CD4-positive, alpha-beta memory T cell (primary cell): ENCODE data around the gene ATP11A. TPM values are rescaled to one million over a fixed set of nuclear protein-coding genes. Genes with fewer than 3 reads are reported as not detected.

ENCODE experiments used
- CTCF ChIA-PET: fragments of 350-600 bp; sonication (Branson Sonifier 250); formaldehyde crosslinking; loops from one replicate; lab custom pipeline; 2021; ENCODE audit warnings: inconsistent platforms; ENCODE audit not compliant: partially characterized antibody; lab: Charles Lee
- POLR2A ChIA-PET: fragments of 350-600 bp; sonication (Branson Sonifier 250); formaldehyde crosslinking; loops from one replicate; lab custom pipeline; 2021; ENCODE audit not compliant: partially characterized antibody; lab: Charles Lee
- DNase-seq, 5 donors: peaks; one replicate each; pipeline versions ENCODE4 v3.0.0 to v3.0.0-alpha.2; 2020 to 2022; ENCODE audit warnings: mixed read lengths in 1 of 5
- H3K27ac ChIP-seq: one replicate; pipeline ENCODE4 v1.7.0; 2013; ENCODE audit warnings: low read depth, low read length
- H3K27me3 ChIP-seq: 2 replicates; pipeline ENCODE4 v1.7.0; 2013; ENCODE audit warnings: mild to moderate bottlenecking, low read length, moderate library complexity; ENCODE audit not compliant: insufficient read depth
- H3K36me3 ChIP-seq: 2 replicates; pipeline ENCODE4 v1.7.0; 2013; ENCODE audit warnings: mild to moderate bottlenecking, low read length, moderate library complexity; ENCODE audit not compliant: insufficient read depth
- H3K4me1 ChIP-seq: 2 replicates; pipeline ENCODE4 v1.7.0; 2013; ENCODE audit warnings: mild to moderate bottlenecking, low read length, moderate library complexity; ENCODE audit not compliant: insufficient read depth
- H3K4me3 ChIP-seq, 2 donors: one replicate each; pipeline ENCODE4 v1.7.0; 2013; ENCODE audit warnings: low read length in 2 of 2, mild to moderate bottlenecking in 1 of 2
- H3K9me3 ChIP-seq, 2 donors: one replicate each; pipeline ENCODE4 v1.7.0; 2013; ENCODE audit warnings: low read length in 2 of 2, control low read depth in 1 of 2; ENCODE audit not compliant: control insufficient read depth in 1 of 2
- H3K27ac Mint-ChIP-seq, 7 donors: one replicate each; pipeline ENCODE4 v1.8.0; 2020 to 2021; ENCODE audit warnings: mixed read lengths in 7 of 7, mild to moderate bottlenecking in 6 of 7, inconsistent platforms in 3 of 7, moderate library complexity in 3 of 7
- H3K27me3 Mint-ChIP-seq, 2 donors: one replicate each; pipeline ENCODE4 v1.8.0; 2020 to 2021; ENCODE audit warnings: mixed read lengths in 2 of 2
- H3K36me3 Mint-ChIP-seq, 2 donors: one replicate each; pipeline ENCODE4 v1.8.0; 2020 to 2021; ENCODE audit warnings: mixed read lengths in 2 of 2, inconsistent platforms in 1 of 2, mild to moderate bottlenecking in 1 of 2
- H3K4me1 Mint-ChIP-seq, 4 donors: one replicate each; pipeline ENCODE4 v1.8.0; 2020 to 2021; ENCODE audit warnings: mixed read lengths in 4 of 4, mild to moderate bottlenecking in 1 of 4
- H3K4me3 Mint-ChIP-seq, 8 donors: one replicate each; pipeline ENCODE4 v1.8.0; 2020 to 2021; ENCODE audit warnings: mixed read lengths in 8 of 8, mild to moderate bottlenecking in 7 of 8, moderate library complexity in 6 of 8, inconsistent platforms in 3 of 8
- H3K9me3 Mint-ChIP-seq, 8 donors: one replicate each; pipeline ENCODE4 v1.8.0; 2020 to 2021; ENCODE audit warnings: mixed read lengths in 8 of 8, mild to moderate bottlenecking in 5 of 8, inconsistent platforms in 3 of 8, moderate library complexity in 1 of 8
- intact Hi-C: fragments of 100-400 bp; cut with micrococcal nuclease; formaldehyde crosslinking; loops from one replicate; pipeline ENCODE4 v1.15.1; 2023
- polyA plus RNA-seq, 2 donors: library from polyadenylated mRNA; unstranded; fragments of 300-500 nt; fragmentation: Illumina TruSeq; gene quantifications; one replicate each; pipeline ENCODE4 v1.2.3, GENCODE V29; 2021
- total RNA-seq, 2 experiments: library from RNA; stranded (reverse); gene quantifications; one replicate each; pipeline ENCODE4 v1.2.3, GENCODE V29; 2021

ATP11A gene
- total and polyA plus RNA-seq, 4 experiments from 2014 or later: 1.1 to 50.5 (median 30.7) TPM

DNA sequence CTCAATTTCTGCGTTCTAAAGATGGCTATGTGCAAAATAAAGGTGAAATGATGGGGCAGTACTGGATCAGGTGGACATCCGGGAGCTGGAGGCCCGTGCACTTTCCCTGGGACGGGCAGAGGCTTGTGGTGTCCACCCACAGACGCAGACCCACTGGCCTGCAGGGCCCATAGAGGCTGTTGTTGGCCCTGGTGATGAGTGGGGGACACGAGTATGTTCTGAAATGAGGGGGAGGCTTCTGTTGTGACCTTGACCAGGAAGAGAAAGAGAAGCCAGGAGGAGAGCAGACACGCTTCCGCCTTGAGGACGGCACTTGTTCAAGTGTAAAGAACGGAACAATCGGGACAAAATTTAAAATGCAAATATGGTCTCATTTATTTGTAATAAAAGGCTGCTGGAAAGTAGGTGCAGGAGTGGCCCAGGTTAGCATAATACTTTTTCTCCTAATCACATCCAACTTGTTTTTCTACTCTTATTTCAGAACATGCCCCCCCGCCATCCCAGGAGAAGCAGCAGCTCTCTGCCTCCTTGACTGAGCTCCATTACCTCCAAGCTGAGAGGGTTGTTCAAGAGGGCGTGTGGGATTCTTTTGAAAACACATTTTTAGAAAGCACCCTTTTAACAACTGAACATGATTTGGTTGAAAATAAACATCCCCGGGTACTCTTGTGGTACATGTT lies 27.1 kb downstream of the ATP11A start:
- POLR2A ChIA-PET: no interaction called here
- Histone ChIP-seq H3K36me3 (no peaks in the 10 kb centered on the region), H3K27ac (no peak overlapping the region), H3K4me1 (no peaks in the 10 kb centered on the region), H3K27me3 (no peaks in the 10 kb centered on the region), H3K9me3 (no peaks in the 10 kb centered on the region), H3K4me3 (no peak overlapping the region)
- intact Hi-C loops: no loop called here
- H3K9me3 Mint-ChIP-seq: no peaks in the 10 kb centered on the region
- H3K4me1 Mint-ChIP-seq: peaks cover 18 to 34% (median 24%) of the 10 kb centered on the region in 4 donors
- H3K27me3 Mint-ChIP-seq: no peaks in the 10 kb centered on the region
- H3K27ac Mint-ChIP-seq: peak overlapping the region in 3 of 7 donors; percentile 4 to 43 (median 42)
- H3K4me3 Mint-ChIP-seq: no peak overlapping the region
- DNase-seq: no peak
- H3K36me3 Mint-ChIP-seq: peaks cover 6 to 7% of the 10 kb centered on the region in 2 donors
- CTCF ChIA-PET: no interaction called here

DNA sequence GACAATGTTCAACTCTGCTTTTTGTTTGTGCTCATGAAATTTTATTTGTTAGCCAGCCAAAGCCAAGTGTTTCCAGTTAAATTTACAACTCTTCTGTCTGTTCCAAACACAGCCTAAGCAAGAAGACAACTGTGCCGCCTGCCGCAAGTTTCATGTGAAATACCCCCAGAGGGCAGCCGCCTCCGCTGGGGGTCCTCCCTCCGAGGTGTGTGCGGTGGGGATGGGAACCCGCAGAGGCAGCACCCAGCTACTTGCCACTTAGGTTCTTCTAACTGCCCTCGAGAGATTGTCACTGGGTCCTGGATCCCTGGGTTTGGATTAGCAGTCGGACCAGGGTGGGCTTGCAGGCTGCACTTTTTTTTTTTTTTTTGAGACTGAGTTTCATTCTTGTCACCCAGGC lies 28.5 kb downstream of the ATP11A start:
- H3K27ac Mint-ChIP-seq: no peak overlapping the region
- ChIA-PET POLR2A (no interaction called here), CTCF (no interaction called here)
- H3K9me3 ChIP-seq: no peaks in the 10 kb centered on the region
- no peaks in the 10 kb centered on the region for H3K27me3 ChIP-seq
- no peak overlapping the region for H3K4me3 ChIP-seq
- no peak for DNase-seq
- no peaks in the 10 kb centered on the region for H3K9me3 Mint-ChIP-seq
- intact Hi-C loops: no loop called here
- no peaks in the 10 kb centered on the region for H3K27me3 Mint-ChIP-seq
- no peaks in the 10 kb centered on the region for H3K36me3 ChIP-seq
- H3K36me3 Mint-ChIP-seq: peaks cover 6 to 7% of the 10 kb centered on the region in 2 donors
- H3K4me1 ChIP-seq: no peaks in the 10 kb centered on the region
- peaks cover 23 to 37% (median 29%) of the 10 kb centered on the region in 4 donors for H3K4me1 Mint-ChIP-seq
- no peak overlapping the region for H3K4me3 Mint-ChIP-seq
- H3K27ac ChIP-seq: no peak overlapping the region

DNA sequence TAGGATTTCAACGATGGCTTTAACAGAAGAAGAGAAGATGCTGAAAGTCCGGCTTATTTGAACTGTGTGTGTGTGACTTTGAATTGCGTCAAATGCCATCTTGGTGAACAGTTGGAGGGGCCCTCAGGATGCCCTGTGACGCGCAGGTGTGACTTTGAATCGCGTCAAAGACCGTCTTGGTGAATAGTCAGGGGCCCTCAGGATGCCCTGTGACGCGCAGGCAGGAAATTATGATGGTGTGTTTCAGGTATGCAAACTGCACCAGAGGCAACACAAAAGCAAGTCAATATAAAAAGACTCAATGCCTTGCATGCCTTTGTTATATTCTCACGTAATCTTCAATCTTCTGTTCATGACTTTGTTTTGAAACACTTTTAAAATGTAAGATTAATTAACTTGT lies 29.2 kb downstream of the ATP11A start:
- H3K27ac Mint-ChIP-seq: peak overlapping the region in 1 of 7 donors; percentile 38
- Histone ChIP-seq H3K27me3 (no peaks in the 10 kb centered on the region), H3K27ac (no peak overlapping the region), H3K9me3 (no peaks in the 10 kb centered on the region), H3K36me3 (no peaks in the 10 kb centered on the region), H3K4me3 (no peak overlapping the region), H3K4me1 (no peaks in the 10 kb centered on the region)
- no peak overlapping the region for H3K4me3 Mint-ChIP-seq
- ChIA-PET CTCF (no interaction called here), POLR2A (no interaction called here)
- intact Hi-C loops: no loop called here
- no peaks in the 10 kb centered on the region for H3K9me3 Mint-ChIP-seq
- no peak for DNase-seq
- H3K27me3 Mint-ChIP-seq: no peaks in the 10 kb centered on the region
- H3K4me1 Mint-ChIP-seq: peaks cover 26 to 44% (median 31%) of the 10 kb centered on the region in 4 donors
- peaks cover 6 to 7% of the 10 kb centered on the region in 2 donors for H3K36me3 Mint-ChIP-seq

DNA sequence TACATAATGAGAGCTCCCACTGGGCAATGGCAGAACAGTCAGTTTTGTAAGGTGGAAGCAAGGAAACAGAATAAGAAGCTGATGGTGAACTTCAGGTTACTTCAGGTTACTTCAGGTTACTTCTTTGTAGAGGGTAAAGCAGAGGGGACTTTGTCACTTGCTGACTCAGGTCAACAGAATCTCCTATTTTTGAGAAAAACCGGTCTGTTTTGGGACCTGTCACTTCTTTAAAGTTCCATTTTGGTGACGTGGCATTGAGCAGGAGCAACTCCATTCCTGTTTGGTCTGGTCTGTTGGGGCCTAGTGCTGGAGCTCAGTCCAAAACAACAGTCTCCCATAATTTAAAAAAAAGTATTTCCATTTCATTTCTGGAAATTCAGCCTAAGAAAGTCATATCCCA lies 29.7 kb downstream of the ATP11A start:
- Mint-ChIP-seq H3K4me1 (peaks cover 24 to 47% (median 32%) of the 10 kb centered on the region in 4 donors), H3K27ac (peak overlapping the region in 1 of 7 donors; percentile 4), H3K4me3 (no peak overlapping the region), H3K9me3 (no peaks in the 10 kb centered on the region), H3K27me3 (no peaks in the 10 kb centered on the region), H3K36me3 (peaks cover 6 to 7% of the 10 kb centered on the region in 2 donors)
- no peak for DNase-seq
- Histone ChIP-seq H3K9me3 (no peaks in the 10 kb centered on the region), H3K4me3 (no peak overlapping the region), H3K27me3 (no peaks in the 10 kb centered on the region), H3K4me1 (peaks cover under 1% of the 10 kb centered on the region), H3K27ac (no peak overlapping the region), H3K36me3 (no peaks in the 10 kb centered on the region)
- intact Hi-C loops: no loop called here
- ChIA-PET CTCF (no interaction called here), POLR2A (no interaction called here)

DNA sequence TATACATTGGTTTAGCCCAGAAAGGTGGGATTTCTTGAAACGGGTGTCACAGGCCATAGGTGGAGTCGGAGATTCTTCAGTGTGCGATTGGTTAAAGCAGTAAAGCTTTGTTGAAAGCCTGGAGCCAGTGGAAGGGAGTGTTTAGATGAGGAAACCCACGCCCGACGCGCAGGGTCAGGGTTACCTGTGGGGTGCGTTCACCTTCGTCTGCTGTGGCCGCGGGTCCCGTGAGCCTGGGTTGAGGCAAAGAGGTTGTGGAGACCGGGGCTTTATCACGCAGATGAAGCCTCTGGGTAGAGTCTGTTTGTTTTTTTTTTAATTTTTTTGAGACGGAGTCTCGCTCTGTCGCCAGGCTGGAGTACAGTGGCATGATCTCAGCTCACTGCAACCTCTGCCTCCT lies 30.4 kb downstream of the ATP11A start:
- Mint-ChIP-seq H3K36me3 (peaks cover 6 to 7% of the 10 kb centered on the region in 2 donors), H3K27me3 (no peaks in the 10 kb centered on the region), H3K9me3 (no peaks in the 10 kb centered on the region), H3K27ac (no peak overlapping the region), H3K4me3 (no peak overlapping the region), H3K4me1 (peaks cover 23 to 49% (median 34%) of the 10 kb centered on the region in 4 donors)
- no peak for DNase-seq
- Histone ChIP-seq H3K9me3 (no peaks in the 10 kb centered on the region), H3K4me1 (peaks cover 7% of the 10 kb centered on the region), H3K27ac (no peak overlapping the region), H3K4me3 (no peak overlapping the region), H3K36me3 (no peaks in the 10 kb centered on the region), H3K27me3 (no peaks in the 10 kb centered on the region)
- ChIA-PET CTCF (no interaction called here), POLR2A (no interaction called here)
- intact Hi-C loops: no loop called here

DNA sequence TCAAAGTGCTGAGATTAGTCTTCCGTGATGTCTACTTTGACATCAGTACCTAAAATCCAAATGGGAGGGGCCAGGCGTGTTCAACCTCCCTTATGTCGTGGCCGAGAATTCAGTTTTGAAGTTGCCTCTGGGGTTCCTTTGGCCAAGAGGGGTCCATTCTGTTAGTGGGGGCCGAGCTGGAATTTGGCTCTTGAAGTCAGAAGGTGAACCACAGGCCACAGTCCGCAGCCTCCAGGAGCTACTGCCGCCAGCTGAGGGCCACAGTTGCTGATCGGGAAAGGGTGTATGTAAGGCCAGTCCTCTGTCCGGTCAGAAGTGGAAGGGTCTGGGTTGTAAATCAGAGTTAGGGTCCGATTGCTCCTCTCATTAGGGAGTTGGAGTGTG lies 31.0 kb downstream of the ATP11A start:
- peaks cover 6 to 7% of the 10 kb centered on the region in 2 donors for H3K36me3 Mint-ChIP-seq
- Histone ChIP-seq H3K4me1 (peaks cover 13% of the 10 kb centered on the region), H3K27ac (no peak overlapping the region), H3K4me3 (no peak overlapping the region), H3K9me3 (no peaks in the 10 kb centered on the region), H3K36me3 (no peaks in the 10 kb centered on the region), H3K27me3 (no peaks in the 10 kb centered on the region)
- CTCF ChIA-PET: no interaction called here
- peak overlapping the region in 2 of 7 donors; percentile 24 to 35 for H3K27ac Mint-ChIP-seq
- no peak for DNase-seq
- no peak overlapping the region for H3K4me3 Mint-ChIP-seq
- peaks cover 28 to 54% (median 39%) of the 10 kb centered on the region in 4 donors for H3K4me1 Mint-ChIP-seq
- H3K9me3 Mint-ChIP-seq: no peaks in the 10 kb centered on the region
- no peaks in the 10 kb centered on the region for H3K27me3 Mint-ChIP-seq
- intact Hi-C loops: no loop called here
- POLR2A ChIA-PET: no interaction called here

DNA sequence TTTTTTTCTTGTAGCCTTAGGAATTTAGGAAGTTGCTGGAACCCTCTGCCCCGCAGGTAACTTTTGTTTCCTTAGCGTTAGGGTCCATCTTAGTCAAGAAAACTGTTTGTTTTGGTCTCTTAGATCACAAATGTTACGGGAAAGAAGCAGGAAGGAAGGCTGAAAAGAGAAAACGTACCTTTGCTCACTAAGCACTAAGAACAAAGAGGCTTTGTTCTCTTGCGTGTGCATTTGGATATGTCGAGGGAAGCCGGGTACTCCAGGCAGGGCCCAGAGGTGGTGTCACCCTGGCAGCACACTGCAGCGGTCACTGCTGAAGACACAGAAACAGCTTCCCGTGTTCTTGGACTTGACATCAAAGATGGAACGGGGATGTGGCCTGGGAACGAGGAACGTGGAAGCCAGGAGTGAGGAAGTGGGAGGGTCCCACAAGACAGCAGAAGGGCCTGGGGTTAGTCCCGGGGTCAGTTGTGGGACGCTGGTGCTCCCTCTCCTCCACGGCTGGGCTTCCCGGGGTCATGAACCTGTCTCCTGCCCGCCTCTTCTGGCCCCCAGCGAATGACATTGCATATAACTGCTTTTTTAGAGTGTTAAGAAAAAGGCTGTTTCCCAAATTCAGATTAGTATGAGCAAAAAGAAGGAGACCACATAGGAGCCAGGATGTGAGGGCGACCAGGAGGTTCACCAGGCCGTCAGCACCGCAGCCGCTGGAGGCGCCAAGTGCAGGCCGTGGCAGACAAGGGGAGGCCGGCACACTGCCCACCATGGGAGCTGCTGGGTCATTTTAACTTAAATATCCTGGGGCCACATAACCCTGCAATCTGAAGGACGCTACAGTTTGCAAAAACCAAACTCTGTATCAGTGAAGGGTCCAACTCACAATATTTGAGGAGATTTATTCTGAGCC lies 31.6 kb downstream of the ATP11A start:
- H3K27me3 Mint-ChIP-seq: no peaks in the 10 kb centered on the region
- H3K4me3 Mint-ChIP-seq: no peak overlapping the region
- Histone ChIP-seq H3K9me3 (no peaks in the 10 kb centered on the region), H3K36me3 (no peaks in the 10 kb centered on the region), H3K4me1 (peaks cover 19% of the 10 kb centered on the region), H3K27me3 (no peaks in the 10 kb centered on the region), H3K4me3 (no peak overlapping the region), H3K27ac (no peak overlapping the region)
- peaks cover 6 to 7% of the 10 kb centered on the region in 2 donors for H3K36me3 Mint-ChIP-seq
- H3K27ac Mint-ChIP-seq: peak overlapping the region in 2 of 7 donors; percentile 36 to 58
- CTCF ChIA-PET: no interaction called here
- no peak for DNase-seq
- peaks cover 31 to 61% (median 44%) of the 10 kb centered on the region in 4 donors for H3K4me1 Mint-ChIP-seq
- intact Hi-C loops: no loop called here
- POLR2A ChIA-PET: no interaction called here
- no peaks in the 10 kb centered on the region for H3K9me3 Mint-ChIP-seq
